EL (cell line): Measurements from ENCODE around the gene PROSER2.

ENCODE experiments used
- DNase-seq: peaks from one replicate; pipeline ENCODE4 v3.0.0-alpha.2; 2016

PROSER2 gene

GRCh38 chr10:11910102-11910501 is 86.9 kb downstream of the PROSER2 start:
- DNase-seq: no peak

DNA sequence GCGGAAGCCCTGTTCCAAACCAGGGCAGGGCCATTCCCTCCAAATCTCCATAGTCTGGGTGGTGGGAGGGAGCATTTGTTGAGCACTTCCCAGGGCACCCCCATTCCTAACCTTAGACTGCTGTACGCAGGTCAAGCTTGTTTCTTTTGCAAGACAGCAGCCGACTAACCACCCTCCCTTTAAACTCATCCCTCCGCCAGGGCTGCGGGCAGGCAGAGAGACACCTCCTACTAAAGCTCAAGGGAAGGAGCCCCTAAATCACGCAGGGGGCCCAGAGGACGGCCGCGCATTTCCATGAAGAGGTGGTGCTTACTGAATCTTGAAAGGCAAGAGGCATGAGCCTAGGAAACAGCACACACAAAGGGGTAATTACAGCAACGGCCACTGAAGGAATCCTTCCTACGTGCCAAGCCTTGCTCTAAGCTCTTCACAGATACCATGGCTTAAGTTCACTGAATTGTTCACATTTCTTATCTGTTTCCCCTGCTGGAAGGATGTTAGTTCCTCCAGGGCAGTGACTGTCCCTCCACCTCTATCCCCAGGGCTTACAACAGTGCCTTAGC is 90.0 kb downstream of the PROSER2 start:
- no peak for DNase-seq

DNA sequence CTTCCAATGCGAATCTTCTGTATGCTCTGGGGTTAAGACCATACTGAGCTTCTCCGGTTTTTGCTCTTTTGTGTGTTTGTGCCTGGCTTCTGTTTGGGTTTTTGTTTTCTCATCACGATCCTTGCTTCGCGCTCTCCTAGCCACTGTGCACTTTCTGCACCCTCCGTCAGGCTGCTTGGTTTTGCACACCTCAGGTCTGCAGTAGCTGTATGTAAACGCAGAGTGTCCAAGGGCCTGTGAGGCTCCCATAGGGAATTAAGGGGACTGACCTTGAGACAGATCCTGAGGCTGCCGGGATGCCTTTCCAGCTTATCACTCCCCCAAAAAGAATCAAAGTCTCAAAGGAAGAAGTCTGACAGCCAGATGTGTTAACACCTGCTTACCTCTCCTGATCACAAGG is 95.2 kb downstream of the PROSER2 start:
- DNase-seq: no peak

- no peak for DNase-seq
Observed at GRCh38 chr10:11919271-11919670, 96.1 kb downstream of the PROSER2 start.
